Psoas muscle (tissue), 8 donors: ENCODE data around the gene IGFLR1. TPM values are rescaled to one million over a fixed set of nuclear protein-coding genes. Genes with fewer than 3 reads are reported as not detected.
"Not testable (repeated sequence)": the region's sequence is repeated elsewhere in the genome, so short reads cannot be mapped to it uniquely, and the experiment has no call there.

Experiments used
- ATAC-seq, 4 donors: fragments of 200-7000 bp; cut with Tn5 transposase; one replicate each; pipeline ENCODE4 v1.9.1; 2020; ENCODE audit warnings: moderate library complexity in 3 of 4, mild to moderate bottlenecking in 2 of 4
- DNase-seq, 2 donors: peaks; one replicate each; pipeline ENCODE4 v3.0.0-alpha.2; 2020
- H3K27ac ChIP-seq: fragments of 200-600 bp; one replicate; pipeline ENCODE4 v1.8.0; 2022
- H3K27me3 ChIP-seq, 3 donors: fragments of 200-600 bp in 1 of 3; one replicate each; pipeline versions ENCODE4 v1.6.1 to v1.8.0; 2013 to 2022; ENCODE audit warnings: low read length in 2 of 3, mild to moderate bottlenecking in 2 of 3, moderate library complexity in 1 of 3; ENCODE audit not compliant: insufficient read depth in 3 of 3
- H3K36me3 ChIP-seq, 2 donors: fragments of 200-600 bp in 1 of 2; one replicate each; pipeline versions ENCODE4 v1.6.1 to v1.8.0; 2013 to 2022; ENCODE audit warnings: low read depth in 1 of 2, mild to moderate bottlenecking in 1 of 2, moderate library complexity in 1 of 2; ENCODE audit not compliant: insufficient read depth in 1 of 2
- H3K4me1 ChIP-seq: fragments of 200-600 bp; one replicate; pipeline ENCODE4 v1.8.0; 2022
- H3K4me3 ChIP-seq: fragments of 200-600 bp; one replicate; pipeline ENCODE4 v1.8.0; 2022; ENCODE audit warnings: mild to moderate bottlenecking
- H3K9me3 ChIP-seq: fragments of 200-600 bp; one replicate; pipeline ENCODE4 v1.8.0; 2022
- WGBS, 3 donors: extraction: QIAGEN DNeasy Blood & Tissue Kit; methylation state at CpG; one replicate each; pipeline versions ENCODE4 v1.1.6 to v1.1.7; 2013; 5-methylcytosine and 5-hydroxymethylcytosine counted together
- intact Hi-C, 2 donors: fragments of 100-400 bp; cut with DNase I; formaldehyde crosslinking; loops; one replicate each; pipeline versions ENCODE4 v1.11.0 to v1.14.2; 2022
- polyA plus RNA-seq, 3 donors: library from polyadenylated mRNA; stranded (reverse); fragments of 200-250 nt; gene quantifications; one replicate each; pipeline ENCODE4 v1.2.3, GENCODE V29; 2013
- total RNA-seq, 4 donors: library from RNA; stranded (reverse); fragmentation: NEBNext Ultra II Directional in 2 of 4; extraction: Animal tissue kit (Norgen Biotek cat#: 25700) in 2 of 4; gene quantifications; one replicate each; pipeline versions ENCODE4 v1.2.1 to v1.2.4, GENCODE V29; 2021 to 2023
- TF ChIP-seq, protein P1 (sequence below): fragments of 200-600 bp; IDR thresholded peaks from one replicate; pipeline ENCODE4 v1.8.0; 2022; ENCODE audit warnings: antibody characterized with exemption
- donor health status: healthy with polysubstance abuse.
- donor health status: DM: no; HTN: no; CAD: no; lungs with moderate emphysema.
- donor health status: Bipolar disorder and iron deficiency.
- donor health status: healthy.
- donor health status: DM: yes; HTN: yes; CAD: no.
- donor health status: DM: no; HTN: no; CAD: no.
- donor health status: DM: no; HTN: no; CAD: no.
- donor health status: DM: yes; HTN: yes; CAD: no.

The IGFLR1 gene
- total and polyA plus RNA-seq, 7 donors, result 2.0 to 12.4 (median 5.8) TPM

DNA sequence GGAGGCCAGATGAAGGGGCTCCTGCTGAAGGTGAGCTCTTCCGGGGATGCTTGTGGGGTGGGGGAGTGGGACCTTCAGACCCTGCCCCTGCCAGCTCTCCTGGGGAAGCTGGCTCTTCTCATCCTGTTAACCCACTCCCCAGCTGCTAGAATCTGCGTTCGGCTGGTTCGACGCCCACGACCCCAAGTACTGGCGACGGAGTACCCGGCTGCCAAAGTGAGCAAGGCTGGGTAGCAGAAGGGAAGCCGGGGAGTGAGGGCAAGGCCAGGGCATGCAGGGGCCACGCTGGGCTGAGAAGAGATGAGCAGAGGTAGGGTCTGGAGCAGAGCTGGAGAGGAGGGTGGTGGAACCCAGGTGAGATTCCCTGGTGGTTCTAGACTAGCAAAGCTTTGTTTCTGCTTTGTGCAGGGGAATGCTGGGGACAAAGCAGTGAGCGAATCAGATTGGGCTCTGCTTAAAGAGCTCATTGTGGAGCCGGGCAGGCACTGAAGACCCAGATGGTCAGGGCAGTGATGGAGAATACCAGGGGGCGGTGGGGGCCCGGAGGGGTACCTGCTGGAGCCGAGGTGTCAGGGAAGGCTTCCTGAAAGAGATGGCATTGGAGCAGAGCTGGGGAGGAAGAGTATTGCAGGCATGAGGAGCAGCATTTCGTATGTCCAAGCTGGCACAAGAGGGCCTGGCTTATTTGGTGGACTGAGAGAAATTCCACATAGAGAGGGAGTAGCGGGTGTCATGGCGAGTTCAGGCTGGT lies 14.1 kb downstream of the IGFLR1 start:
- no peak for ATAC-seq
- TF ChIP-seq, protein P1, sequence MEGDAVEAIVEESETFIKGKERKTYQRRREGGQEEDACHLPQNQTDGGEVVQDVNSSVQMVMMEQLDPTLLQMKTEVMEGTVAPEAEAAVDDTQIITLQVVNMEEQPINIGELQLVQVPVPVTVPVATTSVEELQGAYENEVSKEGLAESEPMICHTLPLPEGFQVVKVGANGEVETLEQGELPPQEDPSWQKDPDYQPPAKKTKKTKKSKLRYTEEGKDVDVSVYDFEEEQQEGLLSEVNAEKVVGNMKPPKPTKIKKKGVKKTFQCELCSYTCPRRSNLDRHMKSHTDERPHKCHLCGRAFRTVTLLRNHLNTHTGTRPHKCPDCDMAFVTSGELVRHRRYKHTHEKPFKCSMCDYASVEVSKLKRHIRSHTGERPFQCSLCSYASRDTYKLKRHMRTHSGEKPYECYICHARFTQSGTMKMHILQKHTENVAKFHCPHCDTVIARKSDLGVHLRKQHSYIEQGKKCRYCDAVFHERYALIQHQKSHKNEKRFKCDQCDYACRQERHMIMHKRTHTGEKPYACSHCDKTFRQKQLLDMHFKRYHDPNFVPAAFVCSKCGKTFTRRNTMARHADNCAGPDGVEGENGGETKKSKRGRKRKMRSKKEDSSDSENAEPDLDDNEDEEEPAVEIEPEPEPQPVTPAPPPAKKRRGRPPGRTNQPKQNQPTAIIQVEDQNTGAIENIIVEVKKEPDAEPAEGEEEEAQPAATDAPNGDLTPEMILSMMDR, result no peak
- H3K27me3 ChIP-seq, result no peaks in the 10 kb centered on the region
- WGBS, 3 donors, result 90 to 94% (median 93%) methylated on average over 19 of the region's 19 CpGs
- no peak for DNase-seq
- H3K36me3 ChIP-seq, result peaks cover 19 to 99% of the 10 kb centered on the region in 2 donors
- no peaks in the 10 kb centered on the region for H3K9me3 ChIP-seq
- no peaks in the 10 kb centered on the region for H3K4me1 ChIP-seq
- no peak overlapping the region for H3K4me3 ChIP-seq
- intact Hi-C loops, result no loop called here
- H3K27ac ChIP-seq, result no peak overlapping the region

DNA sequence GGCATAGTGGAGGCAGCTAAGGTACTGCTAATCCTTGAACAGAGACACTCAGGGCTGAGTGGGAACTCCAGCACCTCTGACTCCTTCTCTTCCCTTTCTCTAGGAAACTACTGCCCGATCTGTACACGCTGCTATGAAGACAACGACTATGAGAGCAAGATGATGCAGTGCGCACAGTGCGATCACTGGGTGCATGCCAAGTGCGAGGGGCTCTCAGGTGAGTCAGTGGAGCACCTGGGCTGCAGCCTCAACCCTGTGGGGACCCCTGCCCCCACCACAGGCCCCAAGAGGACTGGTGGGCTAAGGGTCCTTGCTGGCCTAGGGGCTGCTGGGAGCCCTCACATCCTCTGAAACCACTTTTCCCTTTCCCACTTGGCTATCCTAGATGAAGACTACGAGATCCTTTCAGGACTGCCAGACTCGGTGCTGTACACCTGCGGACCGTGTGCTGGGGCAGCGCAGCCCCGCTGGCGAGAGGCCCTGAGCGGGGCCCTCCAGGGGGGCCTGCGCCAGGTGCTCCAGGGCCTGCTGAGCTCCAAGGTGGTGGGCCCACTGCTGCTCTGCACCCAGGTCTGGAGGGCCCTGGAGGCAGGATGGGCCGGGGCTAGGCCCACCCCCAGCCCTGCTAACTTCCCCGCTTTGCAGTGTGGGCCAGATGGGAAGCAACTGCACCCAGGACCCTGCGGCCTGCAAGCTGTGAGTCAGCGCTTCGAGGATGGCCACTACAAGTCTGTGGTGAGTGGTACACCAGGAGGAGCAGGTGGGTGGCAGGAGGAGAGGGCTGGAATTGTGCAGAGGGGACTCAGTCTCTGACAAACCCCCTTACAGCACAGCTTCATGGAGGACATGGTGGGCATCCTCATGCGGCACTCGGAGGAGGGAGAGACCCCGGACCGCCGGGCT lies 14.9 kb downstream of the IGFLR1 start:
- intact Hi-C loops, result no loop called here
- Histone ChIP-seq H3K27me3 (no peaks in the 10 kb centered on the region), H3K27ac (no peak overlapping the region), H3K36me3 (peaks cover 19 to 100% of the 10 kb centered on the region in 2 donors), H3K4me3 (no peak overlapping the region), H3K9me3 (no peaks in the 10 kb centered on the region), H3K4me1 (no peaks in the 10 kb centered on the region)
- 91 to 93% (median 92%) methylated on average over 25 of the region's 25 CpGs for WGBS, 3 donors
- DNase-seq (no peak), ATAC-seq (no peak)
- TF ChIP-seq, protein P1, result no peak

DNA sequence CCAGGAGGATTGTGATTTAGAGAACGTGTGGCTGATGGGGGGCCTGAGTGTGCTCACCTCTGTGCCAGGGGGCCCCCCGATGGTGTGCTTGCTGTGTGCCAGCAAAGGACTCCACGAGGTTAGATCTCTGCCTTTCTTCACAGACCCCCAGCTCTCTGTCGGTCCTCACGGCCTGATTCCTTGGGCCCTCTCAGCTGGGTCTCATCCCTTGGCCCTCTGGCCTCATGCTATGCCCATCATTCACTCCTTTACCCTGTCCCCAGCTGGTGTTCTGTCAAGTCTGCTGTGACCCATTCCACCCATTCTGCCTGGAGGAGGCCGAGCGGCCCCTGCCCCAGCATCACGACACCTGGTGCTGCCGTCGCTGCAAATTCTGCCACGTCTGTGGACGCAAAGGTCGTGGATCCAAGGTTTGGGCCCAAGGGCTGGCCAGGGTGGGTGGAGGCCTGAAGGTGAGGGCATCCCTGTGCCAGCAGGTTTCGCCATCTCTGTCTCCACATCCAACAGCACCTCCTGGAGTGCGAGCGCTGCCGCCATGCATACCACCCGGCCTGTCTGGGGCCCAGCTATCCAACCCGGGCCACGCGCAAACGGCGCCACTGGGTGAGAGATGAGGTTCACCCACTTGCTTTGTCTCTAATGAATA lies 16.9 kb downstream of the IGFLR1 start:
- Histone ChIP-seq H3K4me1 (no peaks in the 10 kb centered on the region), H3K36me3 (peaks cover 19 to 98% of the 10 kb centered on the region in 2 donors), H3K27ac (no peak overlapping the region), H3K4me3 (no peak overlapping the region), H3K27me3 (no peaks in the 10 kb centered on the region), H3K9me3 (no peaks in the 10 kb centered on the region)
- 92 to 95% (median 93%) methylated on average over 23 of the region's 23 CpGs for WGBS, 3 donors
- no peak for ATAC-seq
- TF ChIP-seq, protein P1, result no peak
- intact Hi-C loops, result loop anchor here in 1 of 2 donors (2.0 kb wide), 1 partner anchor 13 kb away; no protein-coding TSS in a partner anchor
- no peak for DNase-seq

DNA sequence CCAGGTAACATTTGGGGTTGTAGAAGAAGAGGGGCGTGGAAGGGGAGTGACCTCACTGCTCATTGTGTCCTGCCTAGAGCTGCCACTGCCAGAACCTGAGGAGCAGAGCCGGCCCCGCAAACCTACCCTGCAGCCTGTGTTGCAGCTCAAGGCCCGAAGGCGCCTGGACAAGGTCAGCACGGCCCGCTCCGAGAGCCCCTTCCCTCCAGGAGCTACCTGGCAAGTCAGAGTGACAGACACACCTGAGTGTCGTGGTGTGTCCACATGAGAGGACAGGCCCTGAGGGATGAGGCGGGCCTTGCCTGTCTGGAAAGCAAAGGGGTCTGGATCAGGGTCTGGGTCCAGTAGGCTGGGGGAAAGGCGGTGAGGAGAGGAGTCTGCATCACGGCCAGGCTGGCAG lies 17.7 kb downstream of the IGFLR1 start:
- intact Hi-C loops, result loop anchor here in 1 of 2 donors (2.0 kb wide), 1 partner anchor 14 kb away; no protein-coding TSS in a partner anchor
- DNase-seq, result no peak
- Histone ChIP-seq H3K27ac (no peak overlapping the region), H3K27me3 (no peaks in the 10 kb centered on the region), H3K4me1 (peaks cover 5% of the 10 kb centered on the region), H3K36me3 (peaks cover 17 to 97% of the 10 kb centered on the region in 2 donors), H3K4me3 (no peak overlapping the region), H3K9me3 (no peaks in the 10 kb centered on the region)
- 94 to 96% (median 95%) methylated on average over 12 of the region's 12 CpGs for WGBS, 3 donors
- TF ChIP-seq, protein P1, result no peak
- ATAC-seq, result no peak

DNA sequence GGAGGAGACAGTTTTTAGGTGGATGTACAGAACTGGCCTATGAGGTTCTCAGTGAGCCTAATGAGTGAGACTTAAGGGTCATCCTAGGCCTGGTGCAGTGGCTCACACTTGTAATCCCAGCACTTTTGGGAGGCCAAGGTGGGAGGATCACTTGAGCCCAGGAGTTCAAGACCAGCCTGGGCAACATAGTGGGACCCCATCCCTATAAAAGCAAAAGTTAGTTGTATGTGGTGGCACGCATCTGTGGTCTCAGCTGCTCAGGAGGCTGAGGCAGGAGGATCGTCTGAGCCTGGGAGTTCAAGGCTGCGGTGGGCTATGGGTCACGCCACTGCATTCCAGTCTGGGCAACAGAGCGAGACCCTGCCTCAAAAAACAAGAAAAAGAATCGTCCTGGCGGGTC lies 18.1 kb downstream of the IGFLR1 start:
- DNase-seq, H3K27ac ChIP-seq, H3K4me3 ChIP-seq, ATAC-seq, H3K4me1 ChIP-seq, H3K27me3 ChIP-seq, H3K9me3 ChIP-seq: not testable (repeated sequence)
- 93 to 98% (median 96%) methylated on average over 7 of the region's 7 CpGs for WGBS, 3 donors
- H3K36me3 ChIP-seq, result peaks cover 16 to 93% of the 10 kb centered on the region in 2 donors
- intact Hi-C loops, result loop anchor here in 1 of 2 donors (2.0 kb wide), 1 partner anchor 15 kb away; no protein-coding TSS in a partner anchor
